SK-N-SH (cell line): ENCODE results near the gene MYPN.

Experiments used
- ELF1 ChIP-seq: IDR thresholded peaks from 2 replicates; pipeline ENCODE4 v1.4.0; 2012
- YY1 ChIP-seq: IDR thresholded peaks from 2 replicates; pipeline ENCODE4 v1.4.0; 2012; ENCODE audit warnings: low read depth, mild to moderate bottlenecking
- TF ChIP-seq, protein P1 (sequence below): fragments of 200-600 bp; sonication (generic); IDR thresholded peaks from 2 replicates; pipeline ENCODE4 v1.6.1; 2017; ENCODE audit warnings: antibody characterized with exemption, mild to moderate bottlenecking, moderate library complexity
- TF ChIP-seq, protein P2 (sequence below): IDR thresholded peaks from 2 replicates; pipeline ENCODE4 v1.4.0; 2012; ENCODE audit warnings: low read depth
- TF ChIP-seq, protein P3 (sequence below): fragments of 150-350 bp; IDR thresholded peaks from 2 replicates; pipeline ENCODE4 v1.6.1; 2017; ENCODE audit warnings: antibody characterized with exemption, low read length, low read depth, borderline replicate concordance

DNA sequence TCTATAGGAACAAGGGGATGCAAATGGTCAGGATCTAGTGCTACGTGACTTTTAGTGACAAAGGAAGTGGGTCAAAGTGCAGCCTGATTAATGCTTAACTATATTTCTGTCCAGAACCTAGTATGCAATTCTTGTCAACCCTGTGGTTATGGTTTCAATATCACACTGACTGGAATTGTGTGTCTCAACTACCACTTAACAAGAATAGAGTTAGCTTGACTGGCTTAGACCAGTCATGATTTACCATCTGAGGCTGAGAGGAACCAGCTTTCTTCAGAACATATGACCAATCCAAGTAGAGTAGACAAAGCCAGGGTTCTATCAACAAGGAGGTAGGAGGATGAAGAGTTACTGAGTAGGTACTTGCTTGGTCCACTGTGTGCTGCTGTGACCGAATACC, 54.4 kb downstream of the MYPN start:
- TF ChIP-seq ELF1 (no peak), YY1 (no peak)
- TF ChIP-seq, protein P1, sequence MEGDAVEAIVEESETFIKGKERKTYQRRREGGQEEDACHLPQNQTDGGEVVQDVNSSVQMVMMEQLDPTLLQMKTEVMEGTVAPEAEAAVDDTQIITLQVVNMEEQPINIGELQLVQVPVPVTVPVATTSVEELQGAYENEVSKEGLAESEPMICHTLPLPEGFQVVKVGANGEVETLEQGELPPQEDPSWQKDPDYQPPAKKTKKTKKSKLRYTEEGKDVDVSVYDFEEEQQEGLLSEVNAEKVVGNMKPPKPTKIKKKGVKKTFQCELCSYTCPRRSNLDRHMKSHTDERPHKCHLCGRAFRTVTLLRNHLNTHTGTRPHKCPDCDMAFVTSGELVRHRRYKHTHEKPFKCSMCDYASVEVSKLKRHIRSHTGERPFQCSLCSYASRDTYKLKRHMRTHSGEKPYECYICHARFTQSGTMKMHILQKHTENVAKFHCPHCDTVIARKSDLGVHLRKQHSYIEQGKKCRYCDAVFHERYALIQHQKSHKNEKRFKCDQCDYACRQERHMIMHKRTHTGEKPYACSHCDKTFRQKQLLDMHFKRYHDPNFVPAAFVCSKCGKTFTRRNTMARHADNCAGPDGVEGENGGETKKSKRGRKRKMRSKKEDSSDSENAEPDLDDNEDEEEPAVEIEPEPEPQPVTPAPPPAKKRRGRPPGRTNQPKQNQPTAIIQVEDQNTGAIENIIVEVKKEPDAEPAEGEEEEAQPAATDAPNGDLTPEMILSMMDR = no peak
- TF ChIP-seq, protein P2, sequence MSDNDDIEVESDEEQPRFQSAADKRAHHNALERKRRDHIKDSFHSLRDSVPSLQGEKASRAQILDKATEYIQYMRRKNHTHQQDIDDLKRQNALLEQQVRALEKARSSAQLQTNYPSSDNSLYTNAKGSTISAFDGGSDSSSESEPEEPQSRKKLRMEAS = no peak
- TF ChIP-seq, protein P3, sequence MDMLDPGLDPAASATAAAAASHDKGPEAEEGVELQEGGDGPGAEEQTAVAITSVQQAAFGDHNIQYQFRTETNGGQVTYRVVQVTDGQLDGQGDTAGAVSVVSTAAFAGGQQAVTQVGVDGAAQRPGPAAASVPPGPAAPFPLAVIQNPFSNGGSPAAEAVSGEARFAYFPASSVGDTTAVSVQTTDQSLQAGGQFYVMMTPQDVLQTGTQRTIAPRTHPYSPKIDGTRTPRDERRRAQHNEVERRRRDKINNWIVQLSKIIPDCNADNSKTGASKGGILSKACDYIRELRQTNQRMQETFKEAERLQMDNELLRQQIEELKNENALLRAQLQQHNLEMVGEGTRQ = no peak
